Kidney (tissue), 14 donors: Measurements from ENCODE around the gene USP40. TPM values are rescaled to one million over a fixed set of nuclear protein-coding genes. Genes with fewer than 3 reads are reported as not detected.
A peak's percentile ranks its signal among the peaks of the same experiment; 100 is the strongest.

Experiments used
- DNase-seq, 5 donors: peaks; one replicate each; pipeline ENCODE4 v3.0.0-alpha.2; 2013 to 2020
- FAIRE-seq: peaks from 2 replicates; lab custom pipeline; 2012; peaks lifted over from hg19 to GRCh38; lab: Jason Lieb, UNC
- H3K27ac ChIP-seq, 2 donors: one replicate each; pipeline ENCODE4 v1.7.0; 2013; ENCODE audit warnings: low read depth in 2 of 2, low read length in 2 of 2, inconsistent platforms in 1 of 2
- H3K27me3 ChIP-seq: one replicate; pipeline ENCODE4 v1.7.1; 2013; ENCODE audit warnings: low read length, inconsistent platforms; ENCODE audit not compliant: control insufficient read depth, insufficient read depth
- H3K36me3 ChIP-seq, 3 donors: one replicate each; pipeline versions ENCODE4 v1.7.0 to v1.7.1; 2013; ENCODE audit warnings: low read length in 3 of 3, control low read depth in 1 of 3, inconsistent platforms in 1 of 3; ENCODE audit not compliant: insufficient read depth in 3 of 3, control insufficient read depth in 2 of 3
- H3K4me1 ChIP-seq, 3 donors: one replicate each; pipeline versions ENCODE4 v1.7.0 to v1.7.1; 2013; ENCODE audit warnings: low read length in 3 of 3, inconsistent platforms in 1 of 3, low read depth in 1 of 3; ENCODE audit not compliant: control insufficient read depth in 2 of 3, insufficient read depth in 2 of 3
- H3K4me3 ChIP-seq, 3 donors: one replicate each; pipeline versions ENCODE4 v1.7.0 to v1.8.1; 2013; ENCODE audit warnings: low read length in 3 of 3, control low read depth in 1 of 3, inconsistent platforms in 1 of 3
- H3K9ac ChIP-seq, 3 donors: one replicate each; pipeline versions ENCODE4 v1.7.0 to v1.7.1; 2013; ENCODE audit warnings: low read length in 3 of 3, control low read depth in 1 of 3, inconsistent platforms in 1 of 3
- H3K9me3 ChIP-seq, 3 donors: one replicate each; pipeline versions ENCODE4 v1.7.0 to v1.7.1; 2013; ENCODE audit warnings: low read length in 3 of 3, control low read depth in 1 of 3, inconsistent platforms in 1 of 3; ENCODE audit not compliant: control insufficient read depth in 2 of 3, insufficient read depth in 1 of 3
- CTCF ChIP-seq: IDR thresholded peaks from 3 replicates; pipeline ENCODE4 v1.5.1; 2012; ENCODE audit warnings: mild to moderate bottlenecking, moderate library complexity, borderline replicate concordance; ENCODE audit not compliant: insufficient read depth; ENCODE audit errors: extremely low read depth
- intact Hi-C: fragments of 100-400 bp; cut with DNase I; formaldehyde crosslinking; loops from one replicate; pipeline ENCODE4 v1.11.1; 2022
- polyA plus RNA-seq: library from polyadenylated mRNA; stranded (reverse); fragments of 350-450 nt; fragmentation: Illumina TruSeq; extraction: RNeasy Lipid Tissue Mini Kit (QIAGEN cat#74804); gene quantifications from one replicate; pipeline ENCODE4 v1.2.3, GENCODE V29; 2014; ENCODE audit warnings: low read depth, low replicate concordance; ENCODE audit not compliant: insufficient read depth
- total RNA-seq: library from RNA; stranded (reverse); fragmentation: NEBNext Ultra II Directional; extraction: Animal tissue kit (Norgen Biotek cat#: 25700); gene quantifications from one replicate; pipeline ENCODE4 v1.2.1, GENCODE V29; 2021
- donor health status: control.
- donor health status: control.
- donor health status: control.
- donor health status: control.
- donor health status: control.
- donor health status: DM: yes; HTN: yes; CAD: no.
- donor health status: Normal renal cell carcinoma (clear cell type).

Gene USP40
- total and polyA plus RNA-seq, 2 donors from 2014 or later, result 28.5 to 51.6 TPM

- intact Hi-C loops, result no loop called here
- DNase-seq, result peak in 2 of 5 donors; percentile 25 to 51
- TF ChIP-seq CTCF, result no peak
- Histone ChIP-seq H3K9me3 (no peaks in the 10 kb centered on the region), H3K27ac (peak overlapping the region in 1 of 2 donors; percentile 29), H3K9ac (no peak overlapping the region), H3K36me3 (peaks cover 0 to 42% (median 29%) of the 10 kb centered on the region in 3 donors), H3K4me1 (no peaks in the 10 kb centered on the region), H3K4me3 (no peak overlapping the region), H3K27me3 (no peaks in the 10 kb centered on the region)
- no peak for FAIRE-seq
Measured at GRCh38 chr2:233486778-233487552, 79.6 kb downstream of the USP40 start.

GRCh38 chr2:233486357-233486756 lies 80.2 kb downstream of the USP40 start:
- TF ChIP-seq CTCF, result no peak
- Histone ChIP-seq H3K27ac (no peak overlapping the region), H3K27me3 (no peaks in the 10 kb centered on the region), H3K4me1 (no peaks in the 10 kb centered on the region), H3K9me3 (no peaks in the 10 kb centered on the region), H3K9ac (no peak overlapping the region), H3K4me3 (no peak overlapping the region), H3K36me3 (peaks cover 0 to 38% (median 25%) of the 10 kb centered on the region in 3 donors)
- intact Hi-C loops, result no loop called here
- FAIRE-seq (no peak), DNase-seq (no peak)

GRCh38 chr2:233485726-233486125 lies 80.9 kb downstream of the USP40 start:
- Histone ChIP-seq H3K36me3 (peaks cover 0 to 33% (median 24%) of the 10 kb centered on the region in 3 donors), H3K27me3 (no peaks in the 10 kb centered on the region), H3K4me3 (no peak overlapping the region), H3K9ac (no peak overlapping the region), H3K27ac (no peak overlapping the region), H3K9me3 (no peaks in the 10 kb centered on the region), H3K4me1 (no peaks in the 10 kb centered on the region)
- DNase-seq, result peak in 1 of 5 donors; percentile 67
- TF ChIP-seq CTCF, result no peak
- intact Hi-C loops, result no loop called here
- no peak for FAIRE-seq
